ENCODE results near the gene IDH1. TPM values are rescaled to one million over a fixed set of nuclear protein-coding genes. Genes with fewer than 3 reads are reported as not detected.
A peak's percentile ranks its signal among the peaks of the same experiment; 100 is the strongest.

IDH1 gene
- total and polyA plus RNA-seq, 2 of the 13 experiments (the other 11 are each of a cell fraction or from before 2014, with no cell fraction given), result 312 to 1,077 TPM

GRCh38 chr2:208254118-208254870, 577 bp downstream of the IDH1 start (continued):
- TF ChIP-seq REST (IDR thresholded peaks at IDR 0.05; ENCODE audit: borderline replicate concordance in 1 of 2, low read depth in 1 of 2, low read length in 2 of 2), result no peak
- peak; percentile 87 for TF ChIP-seq DR1 (CRISPR knock-in tag; IDR thresholded peaks at IDR 0.05)
- TF ChIP-seq SPEN (CRISPR knock-in tag; IDR thresholded peaks at IDR 0.05; ENCODE audit: low read depth), result peak; percentile 81
- 0 out of 2 replicates have a peak, but pooled peaks have one; percentile 37 for TF ChIP-seq NKX3-1 (CRISPR knock-in tag; IDR thresholded peaks at IDR 0.05)
- TF ChIP-seq YEATS4 (CRISPR knock-in tag; IDR thresholded peaks at IDR 0.05; ENCODE audit: borderline replicate concordance), result peak; percentile 90
- peak; percentile 51 for TF ChIP-seq ZEB1 (IDR thresholded peaks at IDR 0.05; ENCODE audit: insufficient replicate concordance, low read depth)

- intact Hi-C loops (cut with micrococcal nuclease; ENCODE audit: unreplicated experiment), result no loop called here
- 2% methylated on average over 7 of the region's 7 CpGs for WGBS (ENCODE audit: low lambda C conversion rate)
- Histone ChIP-seq H3K79me2 (ENCODE audit: insufficient read depth, low read length) (peaks cover 43% of the 10 kb centered on the region), H3K4me2 (ENCODE audit: low read depth, low read length) (peak overlapping the region; percentile 95), H2AFZ (ENCODE audit: low read length) (no peak overlapping the region), H3K27me3 (ENCODE audit: control insufficient read depth in 1 of 2, insufficient read depth in 2 of 2, low read length in 2 of 2) (no peaks in the 10 kb centered on the region; a peak in 1 of 5 replicates), H4K20me1 (ENCODE audit: insufficient read depth, low read length) (no peaks in the 10 kb centered on the region), H3K4me3 (replicated peaks in 1 of 3; ENCODE audit: insufficient read depth in 1 of 3, low read depth in 2 of 3, low read length in 3 of 3) (peak overlapping the region; percentile 85 to 100 (median 100)), H3K36me3 (replicated peaks in 1 of 2; ENCODE audit: control insufficient read depth in 1 of 2, insufficient read depth in 2 of 2, low read length in 2 of 2) (peaks cover 3 to 44% of the 10 kb centered on the region in 2 experiments; a peak in 4 of 5 replicates), H3K27ac (ENCODE audit: extremely low read length, insufficient read depth, low read length) (peak overlapping the region; percentile 97), H3K4me1 (ENCODE audit: insufficient read depth, low read length) (peaks cover 78% of the 10 kb centered on the region), H3K9ac (ENCODE audit: insufficient read depth, low read depth, low read length) (peak overlapping the region; percentile 91), H3K9me3 (ENCODE audit: low read length) (no peaks in the 10 kb centered on the region)
- in situ Hi-C loops (cut with HindIII; ENCODE audit: extremely low pct_ligation_motif_present, low pct_unique_long_range_greater_than_20kb), result loop anchor here (5.0 to 25.0 kb wide), 2 partner anchors 76 to 541 kb away; partner anchors contain the start of gene CCNYL1
- DNase-seq (ENCODE audit: low spot score) (no peak), ATAC-seq (peak; percentile 1), FAIRE-seq (peak; percentile 76)
- BruUV-seq (replicated peaks), result TSS peak; percentile 42
- CTCF ChIA-PET (ENCODE audit: low intra/inter-chr PET ratio, low total read pairs), result interaction anchor here (1.1 to 2.4 kb wide), 3 partner anchors 11 to 152 kb away, joined by 4 to 11 read pairs (median 4); no protein-coding TSS in a partner anchor
- POLR2A ChIA-PET, result interaction anchor here (0.6 to 7.8 kb wide), 18 partner anchors 9 to 628 kb away, joined by 3 to 145 read pairs (median 9); partner anchors contain the start of genes CCNYL1, FZD5, METTL21A and PIKFYVE
- TF ChIP-seq XBP1 (CRISPR knock-in tag; IDR thresholded peaks at IDR 0.05) (no peak), GMEB2 (CRISPR knock-in tag; IDR thresholded peaks at IDR 0.05; ENCODE audit: low read depth) (0 out of 2 replicates have a peak, but pooled peaks have one; percentile 15), SPEN (CRISPR knock-in tag; IDR thresholded peaks at IDR 0.05; ENCODE audit: low read depth) (no peak), IKZF5 (CRISPR knock-in tag; IDR thresholded peaks at IDR 0.05) (no peak), ZNF136 (CRISPR knock-in tag; IDR thresholded peaks at IDR 0.05; ENCODE audit: low read depth) (0 out of 2 replicates have a peak, but pooled peaks have one; percentile 22), ZBTB21 (CRISPR knock-in tag; IDR thresholded peaks at IDR 0.05) (no peak)
Measured at GRCh38 chr2:208253600-208254117, 1.2 kb downstream of the IDH1 start.
